NCI-H2081 (cell line): Measurements from ENCODE around the gene LSM12.
A peak's percentile ranks its signal among the peaks of the same experiment; 100 is the strongest.
"Not testable (repeated sequence)": the region's sequence is repeated elsewhere in the genome, so short reads cannot be mapped to it uniquely, and the experiment has no call there.

Source experiments
- DNase-seq, 2 experiments: peaks; one replicate each; lab custom pipeline; 2025; lab: John Stamatoyannopoulos, UW

The LSM12 gene

DNA sequence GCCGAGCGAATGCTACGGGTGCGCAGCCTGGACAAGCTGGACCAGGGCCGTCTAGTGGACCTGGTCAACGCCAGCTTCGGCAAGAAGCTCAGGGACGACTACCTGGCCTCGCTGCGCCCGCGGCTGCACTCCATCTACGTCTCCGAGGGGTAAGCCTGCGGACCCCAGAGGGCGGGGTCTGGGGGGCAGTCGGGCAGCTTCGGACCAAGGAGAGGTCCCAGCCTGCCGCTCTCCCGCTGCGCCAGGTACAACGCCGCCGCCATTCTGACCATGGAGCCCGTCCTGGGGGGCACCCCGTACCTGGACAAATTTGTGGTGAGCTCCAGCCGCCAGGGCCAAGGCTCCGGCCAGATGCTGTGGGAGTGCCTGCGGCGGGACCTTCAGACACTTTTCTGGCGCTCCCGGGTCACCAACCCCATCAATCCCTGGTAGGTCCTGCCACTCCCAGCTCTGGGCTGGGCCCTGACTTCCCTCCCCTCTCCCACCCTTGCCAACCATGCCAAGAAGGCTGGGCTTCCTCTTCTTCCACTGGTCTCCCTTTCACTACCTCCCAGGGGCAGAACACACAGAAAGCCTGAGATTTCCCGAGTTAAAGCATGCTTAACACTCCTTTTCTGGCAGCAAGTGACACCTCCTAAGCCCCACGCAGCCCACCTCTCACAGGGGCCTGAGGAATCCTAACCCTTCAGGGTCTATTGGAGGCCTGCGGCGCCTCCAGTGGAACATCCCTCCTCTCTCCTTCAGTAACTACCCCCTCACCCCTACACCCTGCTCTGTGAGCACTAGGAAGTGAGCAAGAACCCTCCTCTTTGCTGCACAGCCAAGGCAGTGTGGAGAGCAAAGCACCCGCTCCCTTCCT is 58.9 kb downstream of the LSM12 start:
- no peak for DNase-seq

DNA sequence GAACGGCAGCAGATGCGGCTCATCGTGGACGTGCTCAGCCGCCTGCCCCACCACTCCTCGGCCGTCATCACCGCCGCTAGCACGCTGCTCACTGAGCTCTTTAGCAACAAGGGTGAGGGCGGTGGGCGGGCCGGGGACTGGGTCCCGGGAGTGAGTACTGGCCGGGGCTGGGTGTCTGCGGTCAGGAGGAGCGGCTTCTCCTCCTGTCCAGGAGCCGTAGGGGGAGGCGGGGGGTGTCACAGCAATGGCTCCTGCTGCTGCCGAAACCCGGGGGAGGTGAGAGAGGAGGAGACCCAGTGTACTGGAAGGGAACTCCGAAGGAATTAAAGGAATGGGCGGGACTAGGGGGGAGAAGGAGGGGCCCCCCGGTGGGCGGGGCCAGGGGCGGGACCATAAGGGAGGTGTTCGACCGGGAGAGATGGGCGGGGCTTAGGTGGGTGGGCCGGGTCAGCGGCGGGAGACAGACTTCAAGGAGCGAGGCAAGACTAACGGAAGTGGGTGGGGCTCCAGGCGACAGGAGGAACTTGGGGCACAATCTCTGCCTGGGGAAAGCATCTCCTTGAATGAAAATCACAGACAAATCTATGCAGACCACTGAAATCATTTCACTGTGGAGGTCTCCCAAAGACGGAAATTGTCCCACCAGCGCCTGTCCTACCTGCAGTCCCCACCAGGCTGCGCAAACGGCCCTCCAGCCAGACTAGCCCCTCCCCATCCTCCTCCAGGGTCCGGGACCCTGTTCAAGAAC is 59.7 kb downstream of the LSM12 start:
- peak; percentile 86 to 91 for DNase-seq

DNA sequence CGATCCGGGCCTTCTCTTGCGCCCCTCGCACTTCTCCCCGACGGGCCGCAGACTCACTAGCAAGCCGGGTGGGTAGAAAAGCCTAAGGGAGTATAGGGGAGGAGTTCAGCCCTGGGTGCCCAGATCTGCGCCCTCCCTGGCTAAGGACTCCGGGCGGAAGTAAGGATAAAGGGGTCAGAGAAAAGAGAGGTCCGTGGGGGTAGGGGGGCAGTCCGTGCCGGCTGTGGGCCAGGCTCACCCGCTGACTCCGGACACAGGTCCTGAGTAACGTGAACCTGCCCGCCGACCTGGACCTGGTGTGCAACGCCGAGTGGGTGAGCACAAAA is 60.2 kb downstream of the LSM12 start:
- no peak for DNase-seq

DNA sequence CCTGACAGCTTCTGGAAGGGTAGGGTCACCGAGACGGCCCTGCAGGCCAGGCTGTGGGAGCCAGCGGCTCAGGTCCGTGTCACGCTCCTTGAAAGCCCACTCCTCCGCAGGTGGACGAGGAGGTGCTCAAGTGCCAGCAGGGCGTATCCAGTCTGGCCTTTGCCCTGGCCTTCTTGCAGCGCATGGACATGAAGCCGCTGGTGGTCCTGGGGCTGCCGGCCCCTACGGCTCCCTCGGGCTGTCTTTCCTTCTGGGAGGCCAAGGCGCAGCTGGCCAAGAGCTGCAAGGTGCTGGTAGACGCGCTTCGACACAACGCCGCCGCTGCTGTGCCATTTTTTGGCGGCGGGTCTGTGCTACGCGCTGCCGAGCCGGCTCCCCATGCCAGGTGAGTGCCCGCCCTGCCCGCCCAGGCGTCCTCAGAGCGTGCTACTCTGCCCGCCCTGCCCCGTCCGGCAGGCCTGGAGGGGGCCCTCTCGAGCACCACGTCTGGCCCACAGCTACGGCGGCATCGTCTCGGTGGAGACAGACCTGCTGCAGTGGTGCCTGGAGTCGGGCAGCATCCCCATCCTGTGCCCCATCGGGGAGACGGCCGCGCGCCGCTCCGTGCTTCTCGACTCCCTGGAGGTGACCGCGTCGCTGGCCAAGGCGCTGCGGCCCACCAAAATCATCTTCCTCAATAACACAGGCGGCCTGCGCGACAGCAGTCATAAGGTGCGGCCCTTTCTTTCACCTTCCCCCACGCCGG is 60.8 kb downstream of the LSM12 start:
- peak; percentile 14 to 37 for DNase-seq

DNA sequence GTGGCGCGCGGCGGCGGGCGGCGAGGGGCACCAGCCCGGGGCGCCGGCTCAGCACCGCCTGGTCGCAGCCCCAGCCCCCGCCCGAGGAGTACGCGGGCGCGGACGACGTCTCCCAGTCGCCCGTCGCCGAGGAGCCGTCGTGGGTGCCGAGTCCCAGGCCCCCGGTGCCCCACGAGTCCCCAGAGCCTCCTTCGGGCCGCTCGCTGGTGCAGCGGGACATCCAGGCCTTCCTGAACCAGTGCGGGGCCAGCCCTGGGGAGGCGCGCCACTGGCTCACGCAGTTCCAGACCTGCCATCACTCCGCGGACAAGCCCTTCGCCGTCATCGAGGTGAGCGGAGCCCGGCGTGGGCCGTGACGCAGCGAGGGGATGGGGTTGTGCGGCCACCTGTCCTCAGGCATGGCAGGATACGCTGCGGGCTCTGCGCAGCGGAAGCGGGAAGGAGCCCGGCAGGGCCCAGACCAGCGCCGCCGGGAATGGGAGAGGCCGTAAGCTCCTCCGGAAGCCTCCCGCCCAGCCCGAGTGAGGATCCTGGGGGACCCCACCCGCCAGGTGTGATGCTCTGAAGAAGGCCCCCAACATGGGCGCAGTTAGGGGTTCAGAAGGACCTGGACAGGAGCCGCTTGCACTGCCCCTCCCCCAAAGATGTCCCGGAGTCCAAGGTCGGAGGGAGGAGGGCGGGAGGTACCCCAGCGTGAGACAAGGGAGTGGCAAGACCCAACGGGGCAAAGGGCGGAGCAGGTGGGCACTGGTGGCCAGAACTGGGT is 61.5 kb downstream of the LSM12 start:
- DNase-seq = peak; percentile 14 to 31

DNA sequence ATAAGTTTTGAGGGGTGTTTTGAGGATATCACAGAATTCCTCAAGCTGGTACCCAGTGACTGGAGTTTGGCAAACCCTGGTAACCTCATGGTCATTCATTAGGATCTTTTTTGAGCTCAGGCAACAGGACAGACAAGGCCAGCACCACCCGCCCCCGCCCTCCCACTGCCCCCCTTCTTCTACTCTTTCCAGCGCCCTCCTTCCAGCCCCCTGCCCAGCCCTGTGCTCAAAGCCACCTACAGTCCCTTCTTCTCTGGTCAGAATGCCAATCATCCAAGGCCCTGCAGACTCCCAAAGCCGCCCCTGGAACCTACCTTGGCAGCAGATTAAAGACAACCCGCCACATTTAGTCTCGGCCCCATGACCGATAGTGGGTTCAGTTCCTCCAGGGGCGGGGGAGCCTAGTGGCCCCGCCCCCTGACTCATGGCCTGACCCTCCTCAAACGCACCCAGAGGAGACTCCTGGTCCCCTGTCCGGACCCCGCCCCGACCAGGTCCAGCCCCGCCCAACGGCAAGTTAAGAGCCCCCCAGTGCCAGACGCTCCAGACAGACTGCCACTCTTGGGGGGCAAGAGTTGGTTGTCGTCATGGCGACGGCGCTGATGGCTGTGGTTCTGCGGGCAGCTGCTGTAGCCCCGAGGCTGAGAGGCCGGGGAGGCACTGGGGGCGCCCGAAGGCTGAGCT is 62.3 kb downstream of the LSM12 start, which contains the start of gene NAGS:
TSS of gene NAGS (plus strand) at position 546 of the 684 bp plus-strand sequence. CDS start at position 588, 42 bp downstream.
- no peak for DNase-seq

DNA sequence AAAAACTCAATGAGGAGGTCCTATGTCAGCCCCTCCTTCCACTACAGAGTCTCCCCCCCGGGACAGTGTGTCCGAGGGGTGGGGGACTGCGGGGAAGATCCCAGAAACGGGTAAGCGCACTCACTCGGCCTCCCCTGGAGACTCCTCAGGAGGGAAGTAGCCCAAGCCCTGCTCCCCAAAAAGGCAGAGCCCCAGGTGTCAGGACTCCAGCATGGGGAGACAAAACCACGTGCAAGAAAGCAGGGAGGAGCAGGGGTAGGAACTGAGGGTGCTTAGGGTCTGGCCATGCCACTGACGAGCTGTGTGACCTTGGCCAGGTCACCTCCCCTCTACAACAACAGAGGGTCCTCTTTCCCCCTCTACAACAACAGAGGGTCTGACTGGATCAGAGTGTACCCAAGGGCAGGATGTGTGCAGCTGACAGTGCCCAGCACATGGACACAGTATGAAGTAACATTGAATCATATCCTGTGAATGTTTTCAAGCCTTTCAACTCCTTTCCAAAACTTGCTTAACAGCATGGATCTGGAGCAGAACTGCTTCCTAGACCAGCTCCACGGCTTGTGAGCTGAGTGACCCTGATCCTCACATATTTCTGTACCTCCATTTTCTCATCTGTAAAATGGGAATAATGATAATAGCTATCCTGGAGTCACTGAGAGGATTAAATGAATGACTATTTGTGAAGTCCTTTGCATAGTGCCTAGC is 64.2 kb downstream of the LSM12 start:
- DNase-seq = no peak

DNA sequence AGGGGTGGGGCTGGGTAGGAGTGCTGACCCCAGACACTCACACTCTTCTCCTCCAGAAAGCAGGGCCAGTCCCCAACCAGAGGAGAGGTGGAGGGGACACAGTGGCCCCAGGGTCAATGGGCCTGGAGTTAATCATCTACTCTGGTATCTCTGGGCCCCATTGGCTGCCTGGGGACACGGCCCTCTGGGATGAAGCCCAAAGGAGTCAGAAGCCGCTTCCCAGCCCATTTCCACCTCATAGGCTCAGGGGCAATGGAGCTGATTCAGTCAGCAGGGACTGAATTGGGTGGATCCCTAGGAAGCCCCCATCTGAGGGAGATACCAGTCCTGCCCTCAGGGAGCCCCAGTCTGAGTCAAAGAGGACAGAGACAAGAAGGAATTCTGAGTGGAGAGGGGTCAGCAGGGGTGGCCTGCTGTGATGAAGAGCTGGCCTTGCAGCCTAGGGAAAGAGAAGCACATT is 65.0 kb downstream of the LSM12 start:
- no peak for DNase-seq

DNA sequence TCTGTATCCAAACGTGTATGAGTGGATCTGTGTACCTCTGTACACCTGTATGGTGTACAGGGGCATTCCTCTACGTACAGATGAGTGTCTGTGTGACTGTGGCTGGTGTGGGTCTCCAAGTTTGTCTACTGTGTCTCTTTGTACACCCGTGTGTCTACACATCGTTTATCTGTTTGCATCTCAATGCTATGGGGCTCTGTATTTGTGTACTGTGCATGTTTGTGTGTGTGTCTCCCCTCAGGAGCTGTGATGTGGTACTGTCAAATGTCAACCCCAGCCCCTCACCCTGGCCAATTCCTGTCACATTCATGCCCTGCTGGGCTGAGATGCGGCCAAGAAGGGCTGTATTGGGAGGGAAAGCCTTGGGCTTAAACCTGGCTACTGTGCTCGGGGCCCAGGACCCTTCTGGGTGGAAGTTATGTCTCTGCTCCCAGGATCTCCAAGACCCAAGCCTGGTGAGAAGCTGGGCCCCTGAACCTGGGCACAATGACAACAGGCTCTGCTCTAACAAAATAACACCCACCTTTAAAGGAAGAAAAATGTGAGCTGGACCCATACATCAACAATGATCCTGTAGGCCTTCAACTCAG is 65.5 kb downstream of the LSM12 start:
- no peak for DNase-seq

DNA sequence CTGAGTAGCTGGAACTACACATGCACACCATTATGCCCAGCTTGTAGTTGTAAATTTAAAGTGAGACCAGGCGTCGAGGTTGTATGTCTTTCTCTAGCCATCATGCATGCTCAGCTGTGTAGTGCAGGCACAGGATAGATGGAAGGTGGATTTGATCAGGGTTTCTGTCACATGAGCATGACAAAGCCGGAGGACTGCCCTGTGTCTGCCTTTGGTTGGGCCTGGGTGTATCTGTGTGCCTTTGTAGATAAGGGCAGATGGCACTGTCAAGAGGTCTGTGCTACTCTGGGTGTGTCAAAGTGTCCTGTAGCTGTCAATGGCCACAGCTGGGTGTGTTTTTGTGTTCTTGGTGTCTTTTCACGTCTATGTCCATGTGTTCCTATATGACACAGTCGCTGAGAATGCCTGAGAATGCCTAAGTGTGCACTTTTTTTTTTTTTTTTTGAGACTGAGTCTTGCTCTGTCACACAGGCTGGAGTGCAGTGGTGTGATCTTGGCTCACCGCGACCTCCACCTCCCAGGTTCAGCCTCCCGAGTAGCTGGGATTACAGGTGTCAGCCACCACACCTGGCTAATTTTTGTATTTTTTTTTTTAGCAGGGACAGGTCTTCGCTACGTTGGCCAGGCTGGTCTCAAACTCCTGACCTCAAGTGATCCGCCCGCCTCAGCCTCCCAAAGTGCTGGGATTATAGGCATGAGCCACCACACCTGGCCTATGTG is 66.2 kb downstream of the LSM12 start:
- DNase-seq = no peak

DNA sequence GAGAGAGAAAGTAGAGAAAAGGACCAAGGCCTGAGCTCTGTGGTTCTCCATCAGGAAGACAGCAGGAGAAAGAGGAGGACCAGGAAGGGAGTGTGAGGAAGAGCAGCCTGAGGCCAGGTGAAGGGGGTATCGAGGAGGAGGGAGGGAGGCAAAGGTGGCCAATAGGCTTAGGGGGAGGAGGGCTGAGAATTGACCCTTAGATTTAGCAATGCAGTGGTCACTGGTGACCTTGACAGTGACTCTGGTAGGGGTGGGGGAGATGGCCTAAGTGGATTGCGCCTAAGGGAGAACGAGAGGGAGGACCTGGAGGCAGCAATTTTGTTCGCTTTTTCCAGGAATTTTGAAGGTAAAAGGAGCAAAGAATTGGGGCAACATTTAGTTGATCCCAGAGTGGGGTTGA is 67.4 kb downstream of the LSM12 start:
- DNase-seq = no peak

DNA sequence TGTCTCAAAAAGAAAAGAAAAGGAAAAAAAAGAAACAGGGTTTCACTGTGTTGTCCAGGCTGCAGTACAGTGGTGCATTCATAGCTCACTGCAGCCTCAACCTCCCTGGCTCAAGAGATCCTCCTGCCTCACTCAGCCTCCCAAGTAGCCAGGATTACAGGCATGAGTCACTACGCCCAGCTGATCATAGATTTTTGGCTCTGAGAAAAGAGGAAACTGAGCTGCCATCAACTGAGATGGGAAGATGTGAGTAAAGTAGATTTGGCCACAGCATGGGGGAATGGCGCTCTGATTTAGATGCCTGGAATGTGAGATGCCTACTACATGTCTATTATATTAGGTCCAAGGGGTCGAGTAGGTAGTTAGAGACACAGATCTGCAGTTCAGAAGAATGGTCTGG is 67.9 kb downstream of the LSM12 start:
- no peak for DNase-seq

DNA sequence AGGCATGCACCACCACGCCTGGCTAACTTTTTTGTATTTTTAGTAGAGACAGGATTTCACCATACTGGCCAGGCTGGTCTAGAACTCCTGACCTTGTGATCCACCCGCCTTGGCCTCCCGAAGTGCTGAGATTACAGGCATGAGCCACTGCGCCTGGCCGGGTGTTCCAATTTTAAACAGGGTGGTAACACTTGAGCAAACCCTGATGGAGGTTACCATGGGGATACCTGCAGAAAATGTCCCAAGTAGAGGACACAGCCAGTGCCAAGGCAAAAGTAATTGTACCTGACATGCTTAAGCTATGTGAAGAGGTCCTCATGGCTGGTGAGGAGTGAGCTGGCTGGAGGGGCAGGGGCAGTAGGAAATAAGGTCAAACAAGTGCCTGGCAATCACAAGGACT is 69.3 kb downstream of the LSM12 start:
- not testable (repeated sequence) for DNase-seq

DNA sequence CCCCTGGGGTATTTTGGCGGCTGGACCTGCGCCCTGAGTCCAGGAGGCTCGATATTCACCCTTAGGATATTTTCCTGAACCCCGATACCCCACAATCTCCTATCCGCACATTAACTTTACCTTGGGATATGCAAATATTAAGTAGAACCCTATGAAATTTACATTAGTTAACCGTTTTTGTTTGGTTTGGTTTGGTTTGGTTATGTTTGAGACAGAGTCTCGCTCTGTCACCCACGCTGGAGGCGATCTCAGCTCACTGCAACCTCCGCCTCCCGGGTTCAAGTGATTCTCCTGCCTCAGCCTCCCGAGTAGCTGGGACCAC is 71.4 kb downstream of the LSM12 start:
- no peak for DNase-seq

DNA sequence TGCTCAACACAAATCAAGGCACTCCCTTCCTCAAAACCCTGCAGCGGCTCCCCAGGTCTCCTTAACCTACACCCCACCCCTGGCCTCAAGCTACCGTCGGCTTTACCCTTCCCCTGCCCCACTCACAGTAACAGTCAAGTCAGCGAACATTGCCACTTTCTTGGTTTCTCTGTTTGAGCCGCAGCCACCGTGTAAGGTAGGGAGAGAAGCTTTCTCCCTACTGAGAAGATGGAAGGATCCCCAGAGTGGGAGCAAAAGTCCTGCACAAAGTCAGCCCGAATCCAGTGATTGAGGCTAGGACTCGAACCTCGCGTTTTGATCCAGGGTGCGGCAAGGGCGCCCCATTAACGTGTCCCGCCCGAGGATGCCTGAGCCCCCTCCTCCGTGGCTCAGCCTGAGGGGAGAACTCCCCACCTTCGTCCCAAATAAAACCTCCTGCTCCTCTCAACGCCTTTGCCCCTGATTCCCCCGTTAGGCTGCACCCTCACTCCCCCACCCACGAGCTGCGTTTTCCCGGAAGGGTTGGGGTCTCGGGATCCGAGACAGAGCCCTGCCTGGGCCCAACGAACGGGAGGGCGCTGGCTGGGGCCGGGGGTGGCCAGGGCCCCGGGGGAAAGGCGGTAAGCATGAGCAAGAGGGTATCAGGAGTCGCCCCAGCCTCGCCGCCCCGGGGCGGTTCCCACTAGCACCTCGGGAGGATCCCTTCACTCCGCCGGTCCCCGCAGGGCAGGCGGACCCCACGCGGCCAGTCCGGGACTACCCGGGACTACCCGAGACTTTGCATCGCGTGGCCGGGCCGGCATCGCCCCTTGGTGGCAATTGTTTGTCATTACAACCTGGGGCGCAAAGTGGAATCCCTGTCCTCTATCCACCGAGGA is 72.0 kb downstream of the LSM12 start:
- DNase-seq = peak; percentile 80 to 85

DNA sequence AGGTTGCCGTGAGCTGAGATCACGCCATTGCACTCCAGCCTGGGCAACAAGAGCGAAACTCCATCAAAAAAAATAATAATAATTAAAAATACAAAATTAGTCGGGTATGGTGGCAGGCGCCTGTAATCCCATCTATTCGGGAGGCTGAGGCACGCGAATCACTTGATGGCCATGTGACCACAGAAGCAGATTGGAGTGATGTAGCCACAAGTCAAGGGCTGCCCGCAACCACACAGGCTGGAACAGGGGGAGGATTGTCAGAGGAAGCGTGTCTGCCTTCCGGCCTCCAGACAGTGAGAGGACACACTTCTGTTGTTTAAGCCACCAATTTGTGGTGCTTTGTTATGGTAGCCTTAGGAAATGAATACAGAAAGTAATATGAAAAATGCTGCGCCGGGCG is 73.8 kb downstream of the LSM12 start:
- DNase-seq = no peak

DNA sequence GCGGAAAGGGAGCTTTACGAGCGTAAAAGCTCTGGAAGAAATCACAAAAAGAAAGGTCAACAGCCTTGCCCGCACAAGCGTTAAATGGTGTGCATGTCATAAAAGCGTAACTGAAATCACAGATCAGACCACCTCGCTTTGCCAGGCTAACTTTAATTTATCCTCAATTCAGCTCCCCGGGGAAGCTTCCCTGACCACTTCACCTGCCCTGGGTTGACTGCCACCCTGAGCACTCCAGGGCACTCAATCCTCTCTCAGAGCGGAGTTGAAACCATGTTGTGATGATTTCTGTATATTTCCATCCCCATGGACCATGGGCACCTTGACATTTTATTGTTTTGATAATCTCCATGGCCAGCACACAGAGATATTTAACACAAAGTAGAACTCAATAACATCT is 78.2 kb downstream of the LSM12 start:
- DNase-seq = no peak

DNA sequence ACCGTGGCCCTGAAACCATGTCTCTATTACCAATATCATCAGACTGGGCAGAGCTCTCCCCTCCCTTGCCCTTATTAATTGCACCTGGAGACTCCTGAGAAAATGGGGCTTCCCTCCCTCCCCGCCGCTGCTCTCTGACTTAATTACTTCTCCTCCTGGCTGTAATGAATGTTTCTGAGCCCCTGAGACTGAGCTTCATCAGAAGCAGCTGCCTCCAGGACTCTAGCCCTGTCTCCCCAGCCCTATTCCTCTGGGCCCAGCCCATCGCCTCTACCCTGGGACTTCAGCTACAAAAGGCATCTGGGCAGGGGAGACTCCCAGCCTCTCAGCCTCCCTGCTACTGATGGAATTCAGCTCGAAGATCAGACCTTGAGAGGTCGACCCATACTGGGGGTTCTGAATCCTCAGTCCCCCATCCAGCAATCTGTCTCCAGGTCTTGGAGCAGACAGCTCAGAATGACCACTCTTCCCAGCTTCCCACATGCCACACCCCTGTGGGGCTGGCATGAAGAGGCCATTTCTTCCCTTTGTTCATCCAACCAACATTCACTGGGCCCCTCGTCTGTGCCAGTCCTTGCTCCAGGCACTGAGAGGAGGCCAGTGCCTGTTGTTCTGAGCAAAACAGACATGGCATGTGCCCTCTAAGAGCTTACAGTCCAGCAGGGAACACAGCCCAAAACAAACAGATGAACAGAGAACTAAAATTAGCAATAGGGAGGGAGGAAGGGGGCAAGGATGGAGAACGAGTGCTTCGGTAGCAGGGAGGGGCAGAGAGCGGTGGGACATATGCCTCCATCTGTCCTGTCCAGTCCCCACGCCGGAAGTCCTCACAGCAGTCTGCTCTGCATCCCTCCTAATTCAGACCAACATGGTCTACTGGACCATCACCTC is 79.1 kb downstream of the LSM12 start:
- DNase-seq = no peak
